Activated T-cell treated with anti-CD3 and anti-CD28 coated beads for 24 hours (primary cell): ENCODE data around the gene SYCE1.

ENCODE experiments used
- DNase-seq: peaks from one replicate; pipeline ENCODE4 v3.0.0-alpha.2; 2020; ENCODE audit warnings: low read depth

The SYCE1 gene

GRCh38 chr10:133511907-133512528, 53.4 kb downstream of the SYCE1 start:
- no peak for DNase-seq

GRCh38 chr10:133511408-133511807, 54.0 kb downstream of the SYCE1 start:
- no peak for DNase-seq

- no peak for DNase-seq
Observed at GRCh38 chr10:133509700-133510099, 55.7 kb downstream of the SYCE1 start.
